ENCODE results near the gene RAD51B.
"Not testable (repeated sequence)": the region's sequence is repeated elsewhere in the genome, so short reads cannot be mapped to it uniquely, and the experiment has no call there.

Gene RAD51B

GRCh38 chr14:68079941-68080697 is 260.5 kb downstream of the RAD51B start:
- DNase-seq (ENCODE audit: low spot score), result no peak

- DNase-seq (ENCODE audit: low spot score), result no peak
These were observed 261.9 kb downstream of the RAD51B start for GRCh38 chr14:68081489-68081888.

GRCh38 chr14:68082698-68083291 is 263.2 kb downstream of the RAD51B start:
- DNase-seq (ENCODE audit: low spot score), result no peak

- DNase-seq (ENCODE audit: low spot score), result no peak
These were observed 264.7 kb downstream of the RAD51B start for GRCh38 chr14:68084256-68084655.

- no peak for DNase-seq (ENCODE audit: low spot score)
These were observed 266.2 kb downstream of the RAD51B start for GRCh38 chr14:68085742-68086141.

DNA sequence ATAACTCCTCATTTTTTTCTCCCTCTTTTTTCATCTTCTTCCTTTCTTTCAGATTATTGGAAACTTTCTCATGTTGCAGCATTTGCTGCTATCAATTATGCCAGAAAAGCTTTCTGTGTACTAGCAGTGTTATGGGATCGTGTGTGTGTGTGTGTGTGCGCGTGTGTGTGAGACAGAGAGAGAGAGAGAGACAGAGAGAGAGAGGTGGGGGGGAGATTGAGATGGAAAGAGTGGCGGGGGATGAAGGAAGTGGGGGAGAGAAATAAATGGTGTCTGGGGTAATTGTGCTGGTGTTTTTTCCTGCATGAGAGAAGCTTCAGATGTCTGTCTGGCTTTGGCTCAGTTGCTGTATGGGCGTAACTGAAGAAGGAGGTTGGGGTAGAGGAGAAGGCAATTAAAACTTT is 268.9 kb downstream of the RAD51B start:
- DNase-seq (ENCODE audit: low spot score), result no peak

DNA sequence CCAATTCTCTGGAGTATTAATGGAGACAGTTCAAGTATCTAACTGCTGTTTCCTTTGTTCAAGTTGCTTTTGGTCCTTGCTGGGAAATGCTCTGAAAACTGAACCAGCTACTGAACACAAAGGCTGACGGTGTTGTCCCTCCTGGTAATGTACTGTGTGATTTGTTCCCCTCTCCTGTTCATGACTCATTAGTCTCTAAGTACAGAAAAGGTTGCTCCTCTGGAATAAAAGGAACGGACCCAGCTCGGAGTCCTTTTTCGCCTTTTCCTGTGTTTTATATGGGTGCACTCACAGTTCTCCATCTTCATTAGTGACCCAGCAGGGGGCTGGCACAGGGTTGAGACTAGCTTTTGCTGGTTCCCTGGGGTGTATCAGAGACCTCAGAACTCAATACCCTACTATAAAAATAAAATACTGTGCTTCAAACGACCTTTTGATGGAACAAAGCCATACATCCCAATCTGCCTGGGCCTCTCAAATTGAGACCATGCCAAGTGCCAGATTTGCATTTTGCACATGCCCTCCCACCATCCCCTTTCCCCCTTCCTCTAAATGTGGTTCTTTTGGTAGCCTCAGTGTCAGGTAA is 269.7 kb downstream of the RAD51B start:
- DNase-seq (ENCODE audit: low spot score), result peak; percentile 14

DNA sequence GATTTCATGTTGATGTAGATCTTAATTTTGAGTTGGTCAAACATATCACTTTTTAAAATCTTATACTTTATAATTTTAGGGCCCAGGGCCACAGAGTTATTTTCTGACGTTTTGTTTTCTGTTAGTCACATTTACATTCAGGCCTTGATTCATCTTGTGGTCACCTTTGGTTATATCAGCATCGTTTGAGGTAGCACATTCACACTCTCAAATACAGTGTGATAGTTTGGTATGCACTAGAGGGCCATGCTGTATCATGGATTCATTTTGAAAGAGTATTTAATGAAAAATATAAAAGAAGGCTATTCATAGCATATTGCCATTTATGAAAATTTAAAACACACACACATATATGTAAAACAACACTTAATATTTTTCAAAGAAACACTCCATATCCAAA is 274.6 kb downstream of the RAD51B start:
- DNase-seq (ENCODE audit: low spot score), result no peak

DNA sequence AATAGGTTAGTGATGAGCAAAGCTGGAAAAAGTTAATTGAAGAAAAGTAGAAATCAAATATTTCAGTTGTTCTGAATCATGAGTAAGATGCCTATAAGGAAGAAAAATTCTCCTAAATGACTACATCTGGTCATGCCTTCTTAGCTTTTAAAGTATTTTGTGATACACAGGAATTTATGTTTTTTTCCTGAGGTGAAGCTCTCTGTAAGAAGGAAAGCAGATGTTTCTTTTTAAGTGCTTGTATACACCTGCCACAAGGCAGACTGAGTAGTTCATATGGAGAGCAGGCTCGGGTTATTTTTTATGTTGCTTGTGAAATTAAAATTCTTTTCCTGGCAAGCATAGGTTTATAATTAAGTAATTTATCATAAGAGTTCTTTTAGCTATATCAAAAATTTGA is 275.2 kb downstream of the RAD51B start:
- DNase-seq (ENCODE audit: low spot score), result no peak

GRCh38 chr14:68097727-68098126 is 278.1 kb downstream of the RAD51B start:
- DNase-seq (ENCODE audit: low spot score), result no peak

- no peak for DNase-seq (ENCODE audit: low spot score)
These were observed 279.3 kb downstream of the RAD51B start for GRCh38 chr14:68098834-68099233.

DNA sequence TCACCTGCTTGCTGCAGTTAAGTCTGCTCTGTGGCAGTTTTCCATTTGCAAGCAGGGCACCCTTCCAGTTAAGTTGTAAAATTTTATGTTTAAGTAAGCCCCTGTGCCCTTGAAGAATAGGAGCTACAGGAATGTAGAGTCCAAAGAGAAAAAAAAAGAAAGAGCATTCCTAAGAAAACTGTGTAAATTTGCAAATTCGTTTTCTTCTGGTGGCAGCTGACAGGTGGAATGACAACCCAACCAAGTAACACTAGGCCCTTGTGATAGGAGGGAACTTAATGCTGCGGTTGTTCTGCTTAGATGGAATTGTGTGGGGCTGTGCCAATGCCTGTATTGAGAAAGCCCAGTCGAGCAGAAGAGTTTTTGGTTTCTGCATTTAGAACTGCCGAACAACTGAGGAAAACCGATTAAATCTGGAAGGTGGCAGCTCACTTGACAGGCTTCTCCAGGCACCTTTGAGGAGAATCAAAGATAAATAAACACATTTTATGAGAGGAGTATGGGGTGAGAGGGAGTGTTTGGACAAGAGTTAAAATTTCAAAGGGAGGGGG is 280.0 kb downstream of the RAD51B start:
- DNase-seq (ENCODE audit: low spot score), result peak; percentile 72

GRCh38 chr14:68101715-68102301 is 282.2 kb downstream of the RAD51B start:
- not testable (repeated sequence) for DNase-seq (ENCODE audit: low spot score)

- DNase-seq (ENCODE audit: low spot score), result no peak
These were observed 284.3 kb downstream of the RAD51B start for GRCh38 chr14:68103853-68104252.

DNA sequence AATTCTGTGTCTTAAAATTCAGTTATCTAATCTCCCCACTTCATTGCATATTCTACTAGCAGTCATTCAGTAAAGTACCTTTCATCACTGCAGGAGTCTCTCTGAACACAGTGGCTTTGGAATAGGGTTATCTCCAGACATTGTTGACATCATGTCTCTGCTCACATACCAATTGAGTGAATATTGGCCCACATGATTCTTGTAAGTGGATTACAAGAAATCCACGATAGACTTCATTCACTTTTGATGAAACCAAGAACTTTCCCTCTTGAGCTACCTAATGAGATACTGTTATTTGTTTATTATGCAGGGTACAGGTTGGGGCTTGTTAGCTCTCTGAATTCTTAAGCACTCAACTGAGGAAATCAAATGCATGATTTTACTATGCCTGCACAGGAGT is 284.9 kb downstream of the RAD51B start:
- DNase-seq (ENCODE audit: low spot score), result no peak

- no peak for DNase-seq (ENCODE audit: low spot score)
These were observed 286.2 kb downstream of the RAD51B start for GRCh38 chr14:68105816-68106215.

- DNase-seq (ENCODE audit: low spot score), result no peak
These were observed 286.9 kb downstream of the RAD51B start for GRCh38 chr14:68106456-68106855.

GRCh38 chr14:68106905-68107304 is 287.3 kb downstream of the RAD51B start:
- DNase-seq (ENCODE audit: low spot score), result no peak

DNA sequence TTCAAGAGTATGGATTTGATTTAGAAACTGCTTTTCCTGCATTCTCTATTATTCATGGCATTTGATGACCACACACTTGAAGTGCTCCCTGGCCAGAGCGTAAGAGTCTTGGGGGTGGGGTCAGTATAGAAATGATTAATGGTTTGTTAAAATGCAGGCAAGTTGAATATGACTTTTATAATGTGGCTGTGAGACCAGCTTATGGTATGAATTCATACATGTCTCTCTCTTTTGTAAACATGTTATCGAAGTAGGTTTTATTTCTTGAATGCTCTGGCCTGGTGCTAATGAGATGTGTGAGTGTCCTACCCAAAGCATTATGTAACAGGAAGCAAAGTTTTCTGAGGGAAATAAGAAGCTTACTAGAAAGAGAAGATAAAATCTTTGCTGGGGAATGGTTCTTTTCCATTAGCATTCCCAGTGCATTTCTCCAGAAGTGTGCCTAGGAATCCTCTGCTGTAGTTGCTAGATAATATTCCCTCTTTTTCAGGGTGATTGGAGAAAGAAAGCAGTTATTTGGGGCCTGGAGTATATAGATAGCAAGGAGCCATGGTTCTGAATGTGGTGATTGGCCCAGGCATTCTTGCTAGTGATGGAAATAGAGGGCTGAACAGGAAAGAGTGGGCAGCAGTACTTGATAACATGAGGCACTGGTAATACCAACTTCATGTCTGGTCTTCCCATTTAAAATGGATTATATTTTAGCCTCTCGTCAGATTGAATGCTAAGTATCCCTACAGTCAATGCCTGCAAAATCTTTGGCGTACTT is 289.7 kb downstream of the RAD51B start:
- DNase-seq (ENCODE audit: low spot score), result no peak

DNA sequence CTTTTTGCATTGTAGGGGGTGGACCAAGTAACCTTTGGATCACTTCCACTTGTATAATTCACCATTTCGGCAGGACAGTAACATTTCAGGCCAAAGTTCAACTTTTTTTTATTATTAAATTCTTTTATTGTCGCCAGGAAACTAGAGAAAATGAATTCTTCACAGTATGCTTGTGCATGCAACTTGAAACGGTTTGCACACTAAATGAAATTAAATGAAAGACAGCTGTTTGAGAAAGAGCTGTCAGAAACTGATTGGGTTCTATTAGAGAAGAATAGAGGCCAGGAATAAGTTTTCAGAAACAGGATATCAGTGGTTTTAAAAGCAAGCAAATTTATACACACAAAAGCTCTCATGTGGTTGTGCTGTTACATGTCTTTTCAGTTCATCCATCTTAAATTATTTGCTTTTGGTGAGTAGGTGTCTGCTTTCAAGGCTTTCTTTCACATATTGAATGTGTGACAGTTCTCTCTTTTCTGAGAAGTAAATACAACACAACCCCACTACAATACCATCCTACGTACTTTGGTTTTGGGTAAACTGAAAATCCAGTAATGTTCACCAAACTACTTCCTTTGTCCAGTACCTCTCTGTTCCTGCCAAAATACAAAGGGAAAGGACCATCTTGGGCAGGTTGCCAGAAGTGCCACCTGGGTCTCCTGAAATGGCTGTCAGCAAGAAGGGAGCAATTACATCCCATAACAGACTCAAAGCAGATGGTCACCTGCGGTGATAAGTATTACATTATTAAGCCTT is 291.7 kb downstream of the RAD51B start:
- no peak for DNase-seq (ENCODE audit: low spot score)

GRCh38 chr14:68111853-68112270 is 292.3 kb downstream of the RAD51B start:
- DNase-seq (ENCODE audit: low spot score), result no peak

Data from Ammon's horn (tissue), 1 donor.